Uterus (tissue), 2 donors: ENCODE results near the gene TMEM132A.

ENCODE experiments used
- POLR2A ChIP-seq, 2 donors: fragments of 450-650 bp; IDR thresholded peaks; one replicate each; pipeline ENCODE4 v1.6.1; 2016; ENCODE audit warnings: antibody characterized with exemption in 2 of 2, mild to moderate bottlenecking in 1 of 2, moderate library complexity in 1 of 2
- TF ChIP-seq, protein P1 (sequence below), 4 experiments: fragments of 200-600 bp in 2 of 4; fragments of 450-650 bp in 2 of 4; sonication (generic) in 2 of 4; IDR thresholded peaks; one replicate each; pipeline ENCODE4 v1.5.1; 2016 to 2019; ENCODE audit warnings: antibody characterized with exemption in 4 of 4, mild to moderate bottlenecking in 2 of 4, moderate library complexity in 1 of 4

DNA sequence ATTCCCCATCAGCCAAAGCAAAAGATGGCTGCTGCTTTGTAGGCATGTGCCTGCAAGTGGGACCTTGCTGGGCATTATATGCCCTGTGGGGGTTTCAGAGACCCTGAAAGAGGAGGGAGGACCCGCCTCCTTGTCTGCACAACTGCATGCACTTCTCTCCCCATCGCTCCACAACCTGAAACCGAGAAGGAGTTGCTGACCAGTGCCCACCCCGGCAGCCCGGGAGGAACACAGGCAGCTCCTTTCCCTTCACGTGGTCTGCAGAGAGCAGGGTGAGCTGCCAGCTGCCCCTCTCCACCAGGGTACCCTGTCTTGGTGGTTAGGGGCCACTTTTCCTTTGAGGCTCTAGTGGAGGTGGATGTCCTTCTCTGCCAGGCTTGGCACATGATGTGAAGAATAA lies 1.4 kb upstream of the TMEM132A start:
- TF ChIP-seq, protein P1, sequence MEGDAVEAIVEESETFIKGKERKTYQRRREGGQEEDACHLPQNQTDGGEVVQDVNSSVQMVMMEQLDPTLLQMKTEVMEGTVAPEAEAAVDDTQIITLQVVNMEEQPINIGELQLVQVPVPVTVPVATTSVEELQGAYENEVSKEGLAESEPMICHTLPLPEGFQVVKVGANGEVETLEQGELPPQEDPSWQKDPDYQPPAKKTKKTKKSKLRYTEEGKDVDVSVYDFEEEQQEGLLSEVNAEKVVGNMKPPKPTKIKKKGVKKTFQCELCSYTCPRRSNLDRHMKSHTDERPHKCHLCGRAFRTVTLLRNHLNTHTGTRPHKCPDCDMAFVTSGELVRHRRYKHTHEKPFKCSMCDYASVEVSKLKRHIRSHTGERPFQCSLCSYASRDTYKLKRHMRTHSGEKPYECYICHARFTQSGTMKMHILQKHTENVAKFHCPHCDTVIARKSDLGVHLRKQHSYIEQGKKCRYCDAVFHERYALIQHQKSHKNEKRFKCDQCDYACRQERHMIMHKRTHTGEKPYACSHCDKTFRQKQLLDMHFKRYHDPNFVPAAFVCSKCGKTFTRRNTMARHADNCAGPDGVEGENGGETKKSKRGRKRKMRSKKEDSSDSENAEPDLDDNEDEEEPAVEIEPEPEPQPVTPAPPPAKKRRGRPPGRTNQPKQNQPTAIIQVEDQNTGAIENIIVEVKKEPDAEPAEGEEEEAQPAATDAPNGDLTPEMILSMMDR (IDR thresholded peaks at IDR 0.05): no peak
- no peak for TF ChIP-seq POLR2A (IDR thresholded peaks at IDR 0.05)
